GM18907 (cell line): Measurements from ENCODE around the gene ICA1.
A peak's percentile ranks its signal among the peaks of the same experiment; 100 is the strongest.
"Not testable (repeated sequence)": the region's sequence is repeated elsewhere in the genome, so short reads cannot be mapped to it uniquely, and the experiment has no call there.

Experiments
- ATAC-seq: cut with Tn5 transposase; IDR thresholded peaks from one replicate; pipeline ENCODE4 v1.9.1; 2021; ENCODE audit warnings: mild to moderate bottlenecking, moderate library complexity; ENCODE audit not compliant: unreplicated experiment

ICA1 gene

GRCh38 chr7:8271960-8272359, 10.0 kb upstream of the ICA1 start:
- ATAC-seq, result no peak

GRCh38 chr7:8263048-8263447, 1.1 kb upstream of the ICA1 start:
- no peak for ATAC-seq

GRCh38 chr7:8260871-8261694, 884 bp downstream of the ICA1 start:
- ATAC-seq, result peak; percentile 39

- no peak for ATAC-seq
Observed at GRCh38 chr7:8259586-8260222, 2.3 kb downstream of the ICA1 start.

GRCh38 chr7:8258734-8259133, 3.2 kb downstream of the ICA1 start:
- no peak for ATAC-seq

GRCh38 chr7:8258166-8258565, 3.8 kb downstream of the ICA1 start:
- ATAC-seq, result no peak

- ATAC-seq, result no peak
Observed at GRCh38 chr7:8255680-8256655, 6.0 kb downstream of the ICA1 start.

GRCh38 chr7:8254667-8255066, 7.3 kb downstream of the ICA1 start:
- no peak for ATAC-seq

GRCh38 chr7:8254215-8254614, 7.8 kb downstream of the ICA1 start:
- ATAC-seq, result no peak

GRCh38 chr7:8251195-8251594, 10.8 kb downstream of the ICA1 start:
- ATAC-seq, result no peak

- ATAC-seq, result no peak
Observed at GRCh38 chr7:8250547-8250946, 11.4 kb downstream of the ICA1 start.

- no peak for ATAC-seq
Observed at GRCh38 chr7:8249121-8249520, 12.8 kb downstream of the ICA1 start.

- no peak for ATAC-seq
Observed at GRCh38 chr7:8246020-8246419, 15.9 kb downstream of the ICA1 start.

- ATAC-seq, result not testable (repeated sequence)
Observed at GRCh38 chr7:8245032-8245431, 16.9 kb downstream of the ICA1 start.

- ATAC-seq, result not testable (repeated sequence)
Observed at GRCh38 chr7:8243059-8243458, 18.9 kb downstream of the ICA1 start.

- not testable (repeated sequence) for ATAC-seq
Observed at GRCh38 chr7:8239702-8240362, 22.1 kb downstream of the ICA1 start.

GRCh38 chr7:8236780-8237407, 25.1 kb downstream of the ICA1 start:
- ATAC-seq, result no peak

- no peak for ATAC-seq
Observed at GRCh38 chr7:8232999-8233847, 28.7 kb downstream of the ICA1 start.

- no peak for ATAC-seq
Observed at GRCh38 chr7:8229927-8230326, 32.0 kb downstream of the ICA1 start.
